ENCODE measurements around the gene LRIG2.
A peak's percentile ranks its signal among the peaks of the same experiment; 100 is the strongest.
"Not testable (repeated sequence)": the region's sequence is repeated elsewhere in the genome, so short reads cannot be mapped to it uniquely, and the experiment has no call there.

LRIG2 gene

DNA sequence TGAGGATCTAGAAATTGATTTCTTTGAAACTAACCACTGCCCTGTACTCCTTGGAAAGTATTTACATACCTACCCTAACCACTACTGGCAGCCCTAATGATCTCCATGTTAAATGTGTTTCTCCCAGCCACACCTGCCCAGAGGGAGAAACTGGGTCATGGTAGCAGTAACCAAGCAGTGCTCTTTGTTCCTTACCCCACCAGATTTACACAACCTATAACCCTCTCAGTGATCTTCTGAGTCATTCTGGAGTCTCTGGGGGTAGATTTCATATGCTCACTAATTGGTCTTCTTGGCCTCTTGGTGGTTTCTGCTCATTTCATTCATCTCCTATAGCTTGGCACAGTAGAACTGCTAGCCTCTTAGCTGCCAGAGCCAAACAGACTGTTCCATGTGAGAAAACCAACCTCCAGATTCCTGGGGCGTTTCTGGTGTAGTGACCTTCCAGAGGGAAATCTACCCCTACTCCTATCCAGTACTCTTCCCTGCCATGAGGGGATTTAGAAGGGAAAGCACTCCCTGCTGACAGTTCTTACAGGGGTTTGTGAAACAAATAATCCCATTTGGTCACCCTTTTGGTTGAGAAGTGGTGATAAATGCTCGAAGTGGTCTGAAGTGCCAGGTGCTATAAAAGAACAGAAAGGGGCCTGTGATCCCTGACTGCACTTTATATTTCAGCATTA is 36.2 kb upstream of the LRIG2 start:
- H3K4me3 ChIP-seq (ENCODE audit: low read length), result no peak overlapping the region
- DNase-seq (ENCODE audit: low read depth), result peak; percentile 21
- TF ChIP-seq CTCF (conservative IDR thresholded peaks at IDR 0.05; ENCODE audit: low read length), result no peak

DNA sequence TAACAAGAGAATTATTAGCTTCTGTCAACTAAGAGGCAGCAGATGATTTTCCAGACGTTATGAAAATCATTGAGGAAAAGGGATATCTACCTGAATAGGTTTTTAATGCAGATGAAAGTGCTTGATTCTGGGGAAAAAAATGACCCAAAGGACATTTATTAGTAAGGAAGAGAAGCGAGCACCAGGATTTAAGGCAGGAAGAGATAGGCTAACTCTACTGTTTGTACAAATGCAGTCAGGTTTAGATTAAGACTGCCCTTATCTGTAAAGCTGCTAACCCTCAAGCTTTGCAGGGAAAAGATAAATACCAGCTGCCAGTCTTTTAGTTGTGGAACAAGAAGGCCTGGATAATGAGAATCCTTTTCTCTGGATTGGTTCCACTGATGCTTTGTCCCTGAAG is 33.0 kb upstream of the LRIG2 start:
- DNase-seq (ENCODE audit: low read depth), result no peak
- no peak overlapping the region for H3K4me3 ChIP-seq (ENCODE audit: low read length)
- no peak for TF ChIP-seq CTCF (conservative IDR thresholded peaks at IDR 0.05; ENCODE audit: low read length)

DNA sequence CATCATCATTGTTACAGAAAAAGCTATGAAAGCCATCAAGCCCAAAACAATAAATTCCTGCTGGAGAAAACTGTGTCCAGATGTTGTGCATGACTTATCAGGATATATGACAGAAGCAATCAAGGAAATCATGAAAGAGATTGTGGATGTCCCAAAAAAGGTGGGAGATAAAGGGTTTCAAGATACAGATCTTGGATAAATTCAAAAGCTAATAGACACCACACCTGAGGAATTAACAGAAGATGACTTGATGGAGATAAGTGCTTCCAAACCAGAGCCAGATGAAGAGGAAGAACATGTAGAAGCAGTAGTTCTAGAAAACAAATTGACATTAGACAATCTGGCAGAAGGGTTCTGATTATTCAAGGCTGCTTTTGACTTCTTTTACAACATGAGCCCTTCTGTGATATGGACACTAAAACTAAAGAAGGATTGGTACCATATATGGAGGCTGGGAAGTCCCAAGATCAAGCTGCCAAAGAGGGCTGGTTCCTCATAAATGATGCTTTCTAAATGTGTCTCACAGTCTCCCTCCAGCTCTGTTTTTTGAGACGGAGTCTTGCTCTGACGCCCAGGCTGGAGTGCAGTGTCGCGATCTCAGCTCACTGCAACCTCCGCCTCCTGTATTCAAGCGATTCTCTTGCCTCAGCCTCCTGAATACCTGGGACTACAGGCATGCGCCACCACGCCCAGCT is 32.1 kb upstream of the LRIG2 start:
- no peak for TF ChIP-seq CTCF (conservative IDR thresholded peaks at IDR 0.05; ENCODE audit: low read length)
- no peak overlapping the region for H3K4me3 ChIP-seq (ENCODE audit: low read length)
- DNase-seq (ENCODE audit: low read depth), result no peak

DNA sequence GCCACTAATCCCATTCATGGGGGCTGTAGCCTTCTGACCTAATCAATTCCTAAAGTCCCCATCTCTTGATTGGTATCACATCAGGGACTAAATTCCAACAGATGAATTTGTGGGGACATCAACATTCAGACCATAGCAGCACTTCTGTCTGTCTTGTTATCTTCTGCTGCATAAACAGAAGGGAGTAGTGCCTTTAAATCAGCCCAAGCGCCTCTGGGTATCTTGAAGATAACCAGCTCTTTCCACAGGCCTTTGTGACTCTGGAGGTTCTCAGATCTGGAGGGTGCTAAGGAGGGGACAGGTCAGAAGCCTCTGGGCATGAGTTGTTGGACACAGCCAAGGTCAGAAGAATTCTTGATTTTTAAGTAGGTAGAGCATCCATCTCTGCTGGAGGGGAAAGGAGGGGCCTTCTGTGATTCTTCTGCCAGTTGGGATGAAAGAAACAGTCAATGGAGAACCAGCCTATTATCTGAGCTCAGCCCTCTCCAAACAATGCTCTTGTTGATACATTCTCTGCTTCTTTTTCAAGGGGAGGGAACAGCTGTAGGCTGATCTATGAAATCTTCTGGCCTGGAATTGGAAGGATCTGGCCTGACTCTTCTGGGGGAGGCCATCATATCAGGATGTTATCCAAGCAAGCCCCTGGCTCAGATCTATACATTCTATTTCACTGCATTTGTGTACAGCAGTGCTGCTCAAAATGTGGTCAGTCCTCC is 31.3 kb upstream of the LRIG2 start:
- no peak overlapping the region for H3K4me3 ChIP-seq (ENCODE audit: low read length)
- TF ChIP-seq CTCF (conservative IDR thresholded peaks at IDR 0.05; ENCODE audit: low read length), result no peak
- no peak for DNase-seq (ENCODE audit: low read depth)

DNA sequence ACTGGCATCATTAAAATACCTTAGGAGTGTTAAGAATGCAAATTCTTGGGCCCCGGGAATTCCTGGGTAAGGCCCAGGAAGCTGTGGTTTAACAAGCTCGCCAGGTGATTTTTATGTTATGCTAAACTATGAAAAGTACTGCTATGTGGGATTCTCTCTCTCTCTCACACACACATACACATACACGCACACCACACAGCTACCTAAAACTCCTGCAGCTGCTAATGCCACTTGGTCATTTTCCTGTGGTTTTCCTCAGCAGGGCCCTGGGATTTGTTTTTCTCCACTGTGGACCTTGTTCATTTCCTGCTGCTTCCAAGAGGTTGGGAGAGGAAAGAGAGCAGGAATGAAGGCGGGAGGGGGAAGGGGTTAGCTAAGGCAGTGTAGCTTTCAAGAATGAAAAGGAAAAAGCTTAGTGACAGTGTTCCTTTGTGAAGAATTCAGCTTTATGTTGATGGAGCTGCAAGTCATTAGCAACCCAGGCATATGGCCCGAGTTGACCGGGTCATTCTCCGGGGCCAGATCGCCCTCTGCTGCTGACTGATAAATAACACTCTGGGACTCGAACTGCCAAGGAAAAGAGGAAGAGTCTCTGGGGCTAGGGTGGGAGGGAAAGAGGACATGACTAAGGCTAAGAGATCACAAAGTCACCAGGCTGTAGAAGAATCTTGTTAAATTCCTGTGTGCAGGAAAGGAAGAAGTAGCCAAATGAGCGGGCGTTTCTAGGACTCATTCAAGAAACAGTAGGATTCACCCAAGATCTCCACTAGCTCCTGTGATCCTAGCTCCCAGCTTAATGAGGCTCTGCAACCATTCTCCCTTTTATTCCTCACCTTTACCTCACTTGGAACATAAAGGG is 30.5 kb upstream of the LRIG2 start:
- no peak overlapping the region for H3K4me3 ChIP-seq (ENCODE audit: low read length)
- TF ChIP-seq CTCF (conservative IDR thresholded peaks at IDR 0.05; ENCODE audit: low read length), result peak; percentile 69
- peak; percentile 90 for DNase-seq (ENCODE audit: low read depth)

DNA sequence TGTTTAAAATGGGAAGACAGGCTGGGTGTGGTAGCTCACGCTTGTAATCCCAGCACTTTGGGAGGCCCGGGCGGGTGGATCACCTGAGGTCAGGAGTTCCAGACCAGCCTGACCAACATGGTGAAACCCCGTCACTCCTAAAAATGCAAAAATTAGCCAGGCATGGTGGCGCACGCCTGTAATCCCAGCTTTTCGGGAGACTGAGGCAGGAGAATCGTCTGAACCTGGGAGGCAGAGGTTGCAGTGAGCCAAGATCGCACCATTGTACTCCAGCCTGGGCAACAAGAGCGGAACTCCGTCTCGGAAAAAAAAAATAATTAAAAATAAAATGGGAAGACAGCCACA is 29.9 kb upstream of the LRIG2 start:
- not testable (repeated sequence) for H3K4me3 ChIP-seq (ENCODE audit: low read length); DNase-seq (ENCODE audit: low read depth)

DNA sequence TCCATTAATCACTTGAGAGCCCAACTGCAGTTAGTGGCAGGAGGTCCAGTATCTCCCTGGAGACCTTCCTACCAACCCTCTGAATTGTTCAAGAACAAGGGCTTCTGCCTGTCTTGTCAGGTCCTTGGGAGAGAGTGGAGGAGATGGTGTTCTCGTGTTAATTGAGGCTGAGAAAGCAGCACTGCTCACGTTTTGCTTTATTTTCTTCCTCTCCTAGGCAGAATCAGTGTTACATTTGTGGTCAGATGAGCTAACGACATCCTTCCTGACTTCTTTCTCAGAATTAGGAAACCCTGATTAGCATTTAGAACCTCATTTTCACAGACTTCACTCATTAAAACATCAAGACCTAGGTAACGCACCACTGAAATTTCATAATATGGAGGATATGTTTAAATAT is 26.4 kb upstream of the LRIG2 start:
- H3K4me3 ChIP-seq (ENCODE audit: low read length), result no peak overlapping the region
- no peak for TF ChIP-seq CTCF (conservative IDR thresholded peaks at IDR 0.05; ENCODE audit: low read length)
- no peak for DNase-seq (ENCODE audit: low read depth)

Measured in AG10803 (cell line).